GM12878 (cell line): ENCODE measurements around the gene YJU2. TPM values are rescaled to one million over a fixed set of nuclear protein-coding genes. Genes with fewer than 3 reads are reported as not detected.
"Not testable (repeated sequence)": the region's sequence is repeated elsewhere in the genome, so short reads cannot be mapped to it uniquely, and the experiment has no call there.

Experiments
- ATAC-seq: fragments of 200-7000 bp; cut with Tn5 transposase; 3 replicates; pipeline ENCODE4 v1.9.1; 2020; ENCODE audit warnings: mild to moderate bottlenecking, moderate library complexity
- BruUV-seq: library from RNA; stranded (reverse); fragments of 400-500 nt; replicated peaks from 2 replicates; lab custom pipeline; 2021; lab: Mats Ljungman, UMichigan
- CTCF ChIA-PET: fragments of 300-600 bp; sonication (Branson Sonifier 250); formaldehyde crosslinking; extraction: SDS; loops from one replicate; lab custom pipeline; 2021; ENCODE audit warnings: inconsistent platforms; lab: Yijun Ruan, JAX
- POLR2A ChIA-PET: fragments of 350-600 bp; formaldehyde crosslinking; extraction: SDS; loops from one replicate; lab custom pipeline; 2021; ENCODE audit warnings: inconsistent platforms; lab: Charles Lee
- RAD21 ChIA-PET: fragments of 300-600 bp; sonication (Branson Sonifier 250); formaldehyde crosslinking; loops from one replicate; lab custom pipeline; 2023; ENCODE audit warnings: antibody characterized with exemption; ENCODE audit not compliant: unreplicated experiment; lab: Charles Lee
- SMC1A ChIA-PET: fragments of 300-600 bp; sonication (Branson Sonifier 250); formaldehyde crosslinking; loops from one replicate; lab custom pipeline; 2023; ENCODE audit not compliant: unreplicated experiment, uncharacterized antibody; lab: Charles Lee
- DNase-seq: peaks from one replicate; pipeline ENCODE4 v3.0.0-alpha.2; 2011; ENCODE audit warnings: low read depth, low spot score
- FAIRE-seq: peaks from 3 replicates; lab custom pipeline; 2011; peaks lifted over from hg19 to GRCh38; lab: Jason Lieb, UNC
- H2AFZ ChIP-seq: 2 replicates; pipeline ENCODE4 v1.6.0; 2011; ENCODE audit warnings: low read depth, low read length, control low read depth; ENCODE audit not compliant: control insufficient read depth
- H3K27ac ChIP-seq: 2 replicates; pipeline ENCODE4 v1.5.1; 2011; ENCODE audit warnings: control low read depth; ENCODE audit not compliant: control insufficient read depth, insufficient read depth
- H3K27me3 ChIP-seq, 2 experiments: replicated peaks in 1 of 2; 2 replicates each; pipeline versions ENCODE4 v1.6.0 to v1.6.1; 2011; ENCODE audit warnings: low read length in 1 of 2; ENCODE audit not compliant: control insufficient read depth in 2 of 2, insufficient read depth in 2 of 2
- H3K36me3 ChIP-seq, 2 experiments: 2 replicates each; pipeline ENCODE4 v1.5.1; 2011; ENCODE audit warnings: low read length in 1 of 2; ENCODE audit not compliant: control insufficient read depth in 2 of 2, insufficient read depth in 2 of 2
- H3K4me1 ChIP-seq: 2 replicates; pipeline ENCODE4 v1.6.1; 2011; ENCODE audit warnings: mild to moderate bottlenecking, low read length, moderate library complexity, mixed read lengths; ENCODE audit not compliant: control insufficient read depth, insufficient read depth
- H3K4me2 ChIP-seq: 2 replicates; pipeline ENCODE4 v1.6.0; 2011; ENCODE audit warnings: control low read depth; ENCODE audit not compliant: control insufficient read depth, insufficient read depth
- H3K4me3 ChIP-seq: fragments of 200-600 bp; sonication (generic); 2 replicates; pipeline ENCODE4 v1.5.1; 2016
- H3K79me2 ChIP-seq: 2 replicates; pipeline ENCODE4 v1.6.0; 2011; ENCODE audit warnings: low read length; ENCODE audit not compliant: control insufficient read depth, insufficient read depth
- H3K9ac ChIP-seq: 2 replicates; pipeline ENCODE4 v1.8.0; 2011; ENCODE audit warnings: low read length, control low read depth, mixed read lengths; ENCODE audit not compliant: control insufficient read depth, insufficient read depth
- H3K9me3 ChIP-seq: replicated peaks from 3 replicates; pipeline ENCODE4 v1.5.1; 2011; ENCODE audit warnings: mild to moderate bottlenecking, low read length; ENCODE audit not compliant: control insufficient read depth, insufficient read depth
- H4K20me1 ChIP-seq: 2 replicates; pipeline ENCODE4 v1.6.0; 2011; ENCODE audit not compliant: control insufficient read depth, insufficient read depth
- CEBPB ChIP-seq, 2 experiments: fragments of 150-350 bp in 1 of 2; IDR thresholded peaks; 2 replicates each; pipeline ENCODE4 v1.6.1; 2012 to 2014; ENCODE audit warnings: low read depth in 2 of 2, low read length in 2 of 2, borderline replicate concordance in 1 of 2, inconsistent platforms in 1 of 2
- KLF5 ChIP-seq: fragments of 450-650 bp; IDR thresholded peaks from 2 replicates; pipeline ENCODE4 v1.6.1; 2014; ENCODE audit warnings: mild to moderate bottlenecking; ENCODE audit not compliant: partially characterized antibody
- LARP7 ChIP-seq: fragments of 450-650 bp; IDR thresholded peaks from 2 replicates; pipeline ENCODE4 v1.6.1; 2017; ENCODE audit warnings: mild to moderate bottlenecking
- MXI1 ChIP-seq: fragments of 150-350 bp; IDR thresholded peaks from 2 replicates; pipeline ENCODE4 v1.6.1; 2011; ENCODE audit warnings: low read depth, mild to moderate bottlenecking, inconsistent platforms, low read length, improper control_type of control experiment
- POLR2A ChIP-seq: IDR thresholded peaks from 2 replicates; pipeline ENCODE4 v1.6.1; 2011; ENCODE audit warnings: low read depth, mild to moderate bottlenecking, low read length
- SMAD5 ChIP-seq: IDR thresholded peaks from 2 replicates; pipeline ENCODE4 v1.6.1; 2016; ENCODE audit warnings: antibody characterized with exemption, low read depth
- TBL1XR1 ChIP-seq: IDR thresholded peaks from 2 replicates; pipeline ENCODE4 v1.6.1; 2012; ENCODE audit warnings: low read depth, low read length, improper control_type of control experiment
- YBX1 ChIP-seq: fragments of 450-650 bp; IDR thresholded peaks from 2 replicates; pipeline ENCODE4 v1.6.1; 2016; ENCODE audit warnings: antibody characterized with exemption
- WGBS: methylation state at CpG from one replicate; pipeline ENCODE4 v1.1.6; 2016; ENCODE audit warnings: low lambda C conversion rate; ENCODE audit not compliant: insufficient replicate concordance, insufficient coverage; ENCODE audit errors: missing lambda C conversion rate; 5-methylcytosine and 5-hydroxymethylcytosine counted together
- in situ Hi-C: fragments of 300-500 bp; cut with MboI; formaldehyde crosslinking; loops from 9 replicates; pipeline ENCODE4 v1.14.3; 2018; ENCODE audit warnings: mixed read lengths
- intact Hi-C: fragments of 100-400 bp; cut with micrococcal nuclease; formaldehyde crosslinking; loops from one replicate; pipeline ENCODE4 v1.14.2; 2022; ENCODE audit not compliant: unreplicated experiment
- polyA plus RNA-seq, 11 experiments: library from polyadenylated mRNA; depleted of rRNA in 4 of 11; unstranded in 6 of 11; stranded (reverse) in 5 of 11; fragments of >200 nt; fragmentation: Nextera tagmentation in 4 of 11; fragmentation: Illumina TruSeq in 1 of 11; extraction: Ambion mirVana in 4 of 11; extraction: Trizol in 1 of 11; gene quantifications; 1 replicate in 1 of 11; 2 replicates in 10 of 11; pipeline versions ENCODE4 v1.2.1 to v1.2.3, GENCODE V29; 2011 to 2016; ENCODE audit warnings: inconsistent platforms in 2 of 11, missing spikeins in 2 of 11, low read depth in 1 of 11
- total RNA-seq, 4 experiments: library from RNA; depleted of rRNA in 3 of 4; stranded (reverse); fragments of >200 nt in 3 of 4; fragmentation: Illumina TruSeq in 1 of 4; extraction: Trizol in 1 of 4; gene quantifications; 2 replicates each; pipeline versions ENCODE4 v1.2.1 to v1.2.3, GENCODE V29; 2013 to 2021

YJU2 gene
- total and polyA plus RNA-seq, 10 of the 15 experiments (the other 5 are each of a cell fraction or from before 2014, with no cell fraction given), result 0.26 to 40.7 (median 23.8) TPM

GRCh38 chr19:4268816-4269430 is 22.0 kb downstream of the YJU2 start (continued):
- TF ChIP-seq CEBPB (IDR thresholded peaks at IDR 0.05; ENCODE audit: borderline replicate concordance in 1 of 2, low read depth in 2 of 2, low read length in 2 of 2) (no peak), SMAD5 (no peak), MXI1 (no peak), YBX1 (no peak)

GRCh38 chr19:4272894-4273293 is 26.0 kb downstream of the YJU2 start:
- Histone ChIP-seq H4K20me1 (no peaks in the 10 kb centered on the region), H3K27me3 (no peaks in the 10 kb centered on the region), H3K36me3 (peaks cover 5 to 9% of the 10 kb centered on the region in 2 experiments), H3K9me3 (peaks cover 2% of the 10 kb centered on the region; the same call in 1 of the 3 replicates), H2AFZ (no peak overlapping the region), H3K4me3 (no peak overlapping the region), H3K79me2 (no peaks in the 10 kb centered on the region), H3K4me1 (no peaks in the 10 kb centered on the region), H3K9ac (no peak overlapping the region), H3K27ac (no peak overlapping the region), H3K4me2 (no peak overlapping the region)
- DNase-seq, result no peak
- ChIA-PET POLR2A (no interaction called here), CTCF (interaction anchor here (0.6 to 1.6 kb wide), 2 partner anchors 77 to 253 kb away, joined by 3 to 4 read pairs; no protein-coding TSS in a partner anchor), RAD21 (no interaction called here), SMC1A (no interaction called here)
- ATAC-seq, result no peak
- intact Hi-C loops, result no loop called here
- BruUV-seq, result no TSS peak
- WGBS, result 91% methylated on average over 7 of the region's 10 CpGs
- in situ Hi-C loops, result no loop called here
- FAIRE-seq, result no peak
- TF ChIP-seq TBL1XR1 (no peak), POLR2A (0 out of 2 replicates have a peak, but pooled peaks have one; percentile 9), KLF5 (no peak), LARP7 (no peak)

DNA sequence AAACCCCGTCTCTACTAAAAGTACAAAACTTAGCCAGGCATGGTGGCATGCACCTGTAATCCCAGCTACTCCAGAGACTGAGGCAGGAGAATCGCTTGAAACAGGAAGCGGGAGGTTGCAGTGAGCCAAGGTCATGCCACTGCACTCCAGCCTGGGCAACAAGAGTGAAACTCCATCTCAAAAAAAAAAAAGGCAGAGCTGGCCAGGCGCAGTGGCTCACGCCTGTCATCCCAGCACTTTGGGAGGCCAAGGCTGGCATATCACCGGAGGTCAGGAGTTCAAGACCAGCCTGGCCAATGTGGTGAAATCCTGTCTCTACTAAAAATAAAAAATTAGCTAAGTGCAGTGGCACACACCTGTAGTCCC is 27.4 kb downstream of the YJU2 start:
- H2AFZ ChIP-seq, POLR2A ChIA-PET, H3K9ac ChIP-seq, BruUV-seq, intact Hi-C loops, H3K4me2 ChIP-seq, ATAC-seq, H3K79me2 ChIP-seq, SMC1A ChIA-PET, H4K20me1 ChIP-seq, H3K36me3 ChIP-seq, H3K4me1 ChIP-seq, H3K9me3 ChIP-seq, in situ Hi-C loops, DNase-seq, H3K4me3 ChIP-seq, H3K27ac ChIP-seq, FAIRE-seq, H3K27me3 ChIP-seq: not testable (repeated sequence)
- RAD21 ChIA-PET, result interaction anchor here (0.7 kb wide), 1 partner anchor 68 kb away, joined by 3 read pairs; no protein-coding TSS in a partner anchor
- CTCF ChIA-PET, result interaction anchor here (0.6 kb wide), 1 partner anchor 142 kb away, joined by 3 read pairs; no protein-coding TSS in a partner anchor
- WGBS, result 73% methylated on average over 4 of the region's 6 CpGs
